NCI-H82 treated with DMSO at 0.1 percent for 48 hours (cell line): ENCODE data around the gene TUBAL3.

ENCODE experiments used
- DNase-seq: peaks from one replicate; lab custom pipeline; 2025; ENCODE audit not compliant: unreplicated experiment; lab: John Stamatoyannopoulos, UW

TUBAL3 gene

DNA sequence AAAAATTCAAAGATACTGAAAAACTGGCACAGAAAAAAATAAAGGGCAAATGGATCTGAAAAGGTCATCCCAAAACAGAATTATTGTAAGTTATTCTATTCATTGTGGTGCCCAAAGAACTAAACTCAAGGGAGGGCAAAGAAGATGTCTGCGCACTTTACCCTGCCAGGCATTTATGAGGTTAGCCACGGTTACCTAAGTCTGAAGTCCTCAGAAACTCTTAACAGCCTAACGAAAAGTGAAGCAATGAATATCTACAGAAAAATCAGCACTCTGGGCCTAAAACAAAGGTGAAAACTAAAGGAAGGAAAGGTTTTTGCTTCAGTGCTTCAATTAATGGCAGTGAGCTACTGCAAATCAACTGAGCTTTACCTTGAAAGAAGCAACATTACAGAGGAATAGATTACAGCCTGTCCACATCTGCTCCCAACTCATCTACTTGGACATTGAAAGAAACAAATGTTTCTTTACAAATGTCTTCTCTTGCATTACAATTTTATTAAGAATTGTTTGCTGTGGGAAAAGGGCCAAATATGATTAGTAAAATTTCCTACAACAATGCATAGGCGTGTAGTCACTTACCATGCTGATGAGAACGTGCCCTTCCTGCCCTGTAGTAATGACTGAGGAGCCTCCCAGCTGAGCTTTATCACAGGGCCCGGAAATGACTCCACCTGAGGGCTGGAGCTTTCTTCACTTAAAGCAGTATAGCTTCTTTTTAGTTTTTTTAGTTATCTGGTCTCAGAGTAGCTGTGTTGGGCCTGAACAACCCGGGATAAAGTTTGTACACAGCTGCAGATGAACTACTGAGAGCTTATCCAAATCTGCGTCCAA lies at the start of gene TUBAL3:
Gene TUBAL3, minus strand, starts transcription at position 621 of the 834 bp plus-strand sequence. Its CDS starts 36 bp downstream, at position 585.
- no peak for DNase-seq

DNA sequence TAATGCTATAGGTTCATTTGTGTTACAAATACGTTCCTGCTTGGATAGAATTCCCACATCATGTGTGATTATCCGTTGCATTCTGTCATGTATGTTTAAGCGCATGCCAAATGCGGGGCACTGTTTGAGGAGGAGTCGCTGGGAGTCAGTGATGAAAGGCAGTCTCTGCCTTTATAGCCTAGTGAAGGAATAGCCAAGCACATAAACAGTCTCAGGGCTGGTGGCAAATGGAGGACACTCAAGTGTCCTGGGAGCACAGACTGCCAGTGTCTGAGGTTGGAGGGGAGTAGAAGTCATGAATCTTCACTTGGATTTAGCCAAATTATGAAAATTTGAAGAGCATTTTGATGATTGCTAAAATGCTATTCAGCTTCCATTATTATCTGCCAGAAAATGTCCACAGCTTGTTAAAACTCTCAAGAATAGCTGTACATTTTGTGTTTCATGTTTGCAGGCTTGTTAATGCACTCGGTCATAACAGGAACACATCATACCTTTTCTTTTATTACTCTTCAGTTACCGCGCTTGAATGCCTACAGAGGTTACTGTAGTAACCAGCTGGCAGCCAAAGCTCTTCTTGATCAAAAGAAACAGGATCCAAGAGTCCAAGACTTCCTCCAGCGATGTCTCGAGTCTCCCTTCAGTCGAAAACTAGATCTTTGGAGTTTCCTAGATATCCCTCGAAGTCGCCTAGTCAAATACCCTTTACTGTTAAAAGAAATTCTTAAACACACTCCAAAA lies 49.3 kb upstream of the TUBAL3 start:
- no peak for DNase-seq

DNA sequence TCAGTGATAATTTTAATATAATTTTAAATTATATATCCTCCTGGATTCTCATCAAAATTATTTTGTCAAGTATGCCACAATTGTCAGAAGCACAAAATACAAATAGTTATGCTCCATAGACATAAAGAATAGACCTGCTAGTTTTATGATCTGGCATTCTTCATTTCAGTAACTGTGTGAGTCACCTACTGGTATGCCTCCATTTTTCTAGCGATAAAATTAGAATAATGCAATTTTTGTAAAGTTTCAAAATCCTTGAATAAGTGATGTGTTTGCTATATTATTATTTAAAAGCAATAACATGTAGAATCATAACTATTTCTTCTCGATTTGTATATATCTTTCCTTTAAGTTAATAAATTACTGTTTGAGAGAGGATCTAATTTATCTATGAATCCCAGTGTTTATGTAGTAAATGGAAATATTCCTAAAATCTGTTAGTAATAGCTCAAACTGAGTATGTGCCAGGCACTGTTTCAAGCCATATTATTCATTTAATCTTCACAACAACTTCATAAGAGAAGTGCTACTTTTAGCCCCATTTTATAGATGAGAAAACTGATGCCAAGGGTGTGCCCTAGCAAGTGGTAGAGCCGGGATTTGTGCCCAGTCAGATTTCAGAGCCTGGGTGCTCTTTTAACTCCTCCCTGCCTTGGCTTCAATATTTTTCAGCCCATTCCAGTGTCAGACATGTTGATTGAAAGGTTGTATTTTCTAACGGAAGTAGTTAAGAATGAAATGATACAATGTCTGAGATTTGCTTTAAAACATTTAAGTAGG lies 46.2 kb upstream of the TUBAL3 start:
- no peak for DNase-seq

DNA sequence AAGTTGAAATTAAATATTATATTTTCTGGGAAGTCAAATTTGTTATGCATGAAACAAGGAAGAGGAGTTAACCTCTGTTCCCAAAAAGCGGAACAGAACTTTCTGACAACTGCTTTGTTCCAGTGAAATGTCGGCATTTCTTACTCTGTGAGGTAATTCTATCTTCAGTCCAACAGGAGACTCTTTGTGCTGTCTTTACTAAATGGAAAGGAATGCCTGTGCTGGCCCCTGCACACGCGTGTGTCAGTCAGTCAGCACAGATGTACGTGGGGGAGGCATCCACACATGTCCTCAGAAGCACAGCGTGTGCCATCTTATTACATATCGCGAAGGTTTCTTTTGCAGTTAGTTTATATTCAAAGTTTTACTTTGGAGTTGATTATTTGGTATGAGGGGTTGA lies 45.2 kb upstream of the TUBAL3 start:
- no peak for DNase-seq

DNA sequence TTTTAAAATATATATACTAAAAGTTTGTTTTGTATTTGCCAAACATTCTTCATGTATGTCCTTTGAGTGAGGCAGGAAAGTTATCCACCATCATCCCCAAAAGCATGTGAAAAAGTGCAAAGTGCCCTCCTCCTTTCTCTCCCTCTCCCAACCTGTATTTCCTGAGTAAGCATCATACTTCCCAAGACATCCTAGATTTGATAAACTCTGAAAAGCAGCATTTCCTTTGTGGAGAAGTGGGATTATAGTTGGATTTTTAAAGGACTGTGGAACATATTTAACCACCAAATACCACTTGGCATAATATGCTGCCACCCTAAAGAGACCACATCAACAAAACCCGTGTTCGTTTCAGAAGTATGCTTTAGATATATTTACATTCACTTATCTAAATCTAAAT lies 44.6 kb upstream of the TUBAL3 start:
- DNase-seq = no peak

DNA sequence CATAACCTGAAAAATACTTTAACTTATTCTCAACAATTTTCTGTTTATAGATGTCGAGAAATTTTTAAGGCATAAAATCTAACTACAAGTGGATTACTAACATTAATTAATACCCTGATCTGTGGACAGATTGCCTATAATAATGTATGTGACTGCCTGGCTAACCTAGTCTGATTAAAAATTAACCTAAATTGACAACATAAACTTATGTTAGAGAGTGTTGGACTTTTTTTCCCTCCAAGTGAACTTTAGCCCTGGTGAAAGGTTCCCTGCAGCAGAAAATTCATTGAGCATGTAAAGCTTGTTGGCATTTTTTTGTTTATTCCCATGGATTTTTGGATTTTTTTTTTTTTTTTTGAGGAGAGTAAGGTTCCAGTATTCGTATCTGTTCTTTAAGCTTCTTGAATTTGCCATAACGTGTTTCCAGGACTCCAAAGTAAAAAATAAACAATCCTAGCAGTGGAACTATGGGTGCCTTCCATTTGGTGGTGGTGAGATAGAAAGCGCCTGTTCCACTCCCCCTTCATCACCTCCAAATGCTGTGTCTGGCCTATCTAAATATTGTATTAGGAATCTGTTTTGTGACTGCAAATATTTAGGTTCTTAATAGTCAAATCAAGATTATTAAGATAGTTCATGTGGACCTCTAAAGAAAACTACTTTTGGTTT lies 43.8 kb upstream of the TUBAL3 start:
- no peak for DNase-seq

DNA sequence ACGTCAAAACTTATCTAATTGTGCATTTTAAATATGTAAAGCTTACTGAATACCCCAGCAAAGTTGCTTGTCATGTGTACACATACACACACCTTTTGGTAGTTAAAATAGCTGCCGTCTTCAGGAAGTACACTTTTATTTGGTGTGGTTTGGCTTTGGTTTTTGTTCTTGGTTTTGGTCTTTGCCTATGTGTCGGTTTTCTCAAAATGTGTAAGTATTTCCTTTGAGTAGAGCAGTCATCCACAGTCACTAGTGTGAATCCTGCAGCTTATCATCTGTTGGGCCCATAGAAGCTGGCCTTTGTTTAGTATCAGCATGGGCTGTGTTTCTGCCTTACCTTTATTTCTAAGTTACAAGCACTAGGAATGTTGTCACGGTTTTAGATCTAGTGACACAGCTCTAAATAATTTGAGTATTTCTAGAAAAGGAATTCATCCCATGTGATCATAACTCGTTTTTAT lies 43.0 kb upstream of the TUBAL3 start:
- no peak for DNase-seq

DNA sequence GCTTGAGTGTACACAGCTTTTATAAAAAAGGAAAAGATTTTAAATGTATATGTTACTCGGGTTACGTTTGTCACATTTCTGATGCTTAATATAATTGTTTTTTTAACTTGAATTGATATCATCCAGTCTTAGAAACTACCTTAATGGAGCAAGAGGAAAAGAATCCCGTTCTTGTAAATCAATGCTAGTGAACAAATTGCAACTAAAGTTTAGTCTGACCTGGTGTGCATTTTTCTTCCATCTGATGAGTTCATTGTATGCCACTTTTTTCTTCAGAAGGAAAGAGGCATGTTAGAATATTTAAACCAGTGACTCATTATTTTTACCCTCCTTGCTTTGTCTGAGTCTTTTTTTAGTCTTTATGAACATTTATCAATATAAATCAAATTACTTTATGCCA lies 42.4 kb upstream of the TUBAL3 start:
- no peak for DNase-seq

DNA sequence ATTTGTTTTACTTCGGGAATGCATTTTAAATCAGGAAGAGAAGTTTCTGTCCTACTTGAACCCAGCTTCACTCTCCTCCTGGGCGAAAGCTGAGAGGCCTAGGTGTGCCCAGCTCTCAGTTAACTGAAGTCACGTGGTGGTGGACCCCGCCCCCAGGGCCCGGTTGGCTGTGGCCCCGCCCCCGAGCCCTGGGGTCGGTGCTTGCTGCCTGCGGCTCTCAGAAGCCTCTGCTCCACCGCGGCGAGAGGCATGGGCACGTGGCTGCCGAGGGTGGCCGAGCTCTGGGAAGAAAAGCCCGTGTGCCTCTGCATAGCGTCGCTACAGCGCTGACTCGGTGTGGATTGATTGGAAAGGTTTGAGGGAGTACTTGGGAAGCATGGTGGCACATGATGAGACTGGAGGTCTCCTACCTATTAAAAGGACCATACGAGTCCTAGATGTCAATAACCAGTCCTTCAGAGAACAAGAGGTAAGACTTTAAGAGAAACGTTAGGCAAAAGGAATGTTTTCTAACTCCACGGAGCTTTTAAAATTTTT lies 41.8 kb upstream of the TUBAL3 start:
- DNase-seq = peak; percentile 37

DNA sequence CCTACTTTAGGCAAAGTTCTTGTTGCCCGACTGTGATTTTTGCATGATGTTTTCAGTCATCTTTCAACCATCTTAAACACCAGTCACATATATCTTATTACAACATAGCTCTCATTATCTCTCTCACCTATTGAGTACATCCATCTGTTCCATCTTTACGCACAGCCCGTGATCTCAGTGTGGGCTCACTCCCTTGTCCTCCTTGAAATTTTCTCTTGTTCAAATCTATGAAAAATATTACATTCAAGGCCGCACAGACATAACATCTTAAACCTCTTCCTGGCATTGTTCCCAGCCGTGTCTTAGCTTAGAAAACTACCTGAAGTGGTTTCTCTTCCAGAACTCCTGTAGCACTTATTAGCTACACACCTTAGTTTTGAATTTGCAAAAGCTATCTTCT lies 40.4 kb upstream of the TUBAL3 start:
- no peak for DNase-seq

DNA sequence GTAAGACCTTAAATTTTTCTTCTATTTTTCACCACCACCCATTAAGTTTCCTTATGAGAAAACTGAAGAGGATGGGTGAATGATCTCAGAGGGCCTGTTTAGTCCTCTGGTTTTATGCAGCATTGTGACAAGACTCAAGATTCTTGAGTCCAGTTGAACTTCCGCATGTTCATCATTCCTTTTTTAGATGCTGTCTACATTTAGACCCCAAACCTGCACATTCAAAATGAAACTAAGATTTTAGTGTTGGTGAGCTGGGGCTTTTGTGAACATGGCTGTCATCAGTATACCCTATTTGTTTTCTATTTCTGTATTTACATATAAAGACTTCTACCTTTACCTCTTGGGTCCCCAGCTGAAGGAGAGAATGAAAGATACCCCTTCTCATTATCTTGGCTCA lies 38.8 kb upstream of the TUBAL3 start:
- DNase-seq = no peak

DNA sequence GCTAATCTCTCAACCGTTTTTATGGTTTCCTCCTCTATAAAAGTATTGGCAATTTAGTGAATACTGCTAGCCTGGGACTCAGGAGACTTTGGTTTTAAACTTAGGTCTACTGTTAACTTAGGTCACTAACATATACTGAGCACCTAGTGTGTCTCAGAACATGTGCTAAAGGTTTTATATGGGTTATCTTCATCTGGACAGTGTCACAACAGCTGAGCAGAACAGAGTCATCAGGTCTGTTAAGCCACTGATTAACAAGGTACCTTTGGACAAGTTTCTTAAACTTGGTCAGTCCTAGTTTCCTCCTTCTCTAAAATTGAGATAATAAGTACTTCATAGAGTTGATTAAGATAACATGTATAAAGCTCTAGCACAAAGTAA lies 38.4 kb upstream of the TUBAL3 start:
- DNase-seq = no peak

DNA sequence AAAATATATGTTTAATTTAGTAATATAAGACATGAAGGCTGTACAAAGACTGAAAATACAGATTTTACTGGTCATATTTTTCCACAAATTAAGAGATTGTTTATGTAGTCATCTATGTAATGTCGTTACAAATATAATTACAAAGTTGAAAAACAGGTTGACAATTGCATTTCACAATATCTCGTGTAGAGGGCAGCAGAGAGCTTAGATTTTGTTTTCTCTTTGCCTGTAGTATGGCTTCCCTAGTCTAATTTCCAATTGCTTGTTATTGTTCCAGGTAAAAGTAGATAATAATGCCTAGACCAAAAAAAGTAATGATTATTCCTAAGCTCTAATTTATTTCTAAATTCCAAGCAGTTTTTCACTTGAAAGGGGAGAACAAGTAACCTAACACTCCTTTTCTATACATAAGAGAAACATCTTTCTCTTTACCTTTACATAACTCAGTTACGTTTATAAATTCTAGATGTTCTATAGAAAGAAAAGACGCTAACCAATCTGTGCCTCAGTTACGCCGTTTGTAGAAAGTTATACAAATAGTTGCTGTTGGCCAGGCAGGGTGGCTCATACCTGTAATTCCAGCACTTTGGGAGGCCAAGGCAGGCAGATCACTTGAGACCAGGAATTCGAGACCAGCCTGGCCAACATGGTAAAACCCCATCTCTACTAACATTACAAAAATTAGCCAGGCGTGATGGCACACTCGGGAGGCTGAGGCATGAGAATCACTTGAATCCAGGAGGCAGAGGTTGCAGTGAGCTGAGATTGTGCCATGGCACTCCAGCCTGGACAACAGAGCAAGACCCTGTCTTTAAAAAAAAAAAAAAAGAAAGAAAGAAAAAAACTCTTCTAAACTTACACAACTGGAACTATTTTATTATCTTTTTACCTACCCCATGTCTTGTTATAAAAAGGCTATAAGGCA lies 37.7 kb upstream of the TUBAL3 start:
- DNase-seq = no peak

DNA sequence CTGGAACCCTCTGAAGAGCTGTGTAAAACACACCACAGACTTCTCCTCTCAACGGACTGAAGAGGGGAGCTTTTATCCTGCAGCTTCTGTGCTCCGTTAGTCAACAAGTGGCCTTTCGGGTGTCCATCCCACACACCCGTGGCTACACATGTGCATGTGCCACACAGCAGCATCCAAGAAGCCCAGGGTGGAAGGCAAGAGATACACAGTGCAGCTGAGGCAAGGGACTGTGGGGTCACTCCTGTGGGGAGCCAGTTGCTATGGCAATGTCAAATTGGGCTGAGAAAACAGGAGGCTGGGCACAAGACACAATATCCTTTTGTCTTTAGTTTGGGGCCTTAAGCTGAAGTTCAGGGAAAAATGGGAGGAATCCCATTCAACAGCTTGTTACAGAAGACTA lies 36.5 kb upstream of the TUBAL3 start:
- DNase-seq = no peak

DNA sequence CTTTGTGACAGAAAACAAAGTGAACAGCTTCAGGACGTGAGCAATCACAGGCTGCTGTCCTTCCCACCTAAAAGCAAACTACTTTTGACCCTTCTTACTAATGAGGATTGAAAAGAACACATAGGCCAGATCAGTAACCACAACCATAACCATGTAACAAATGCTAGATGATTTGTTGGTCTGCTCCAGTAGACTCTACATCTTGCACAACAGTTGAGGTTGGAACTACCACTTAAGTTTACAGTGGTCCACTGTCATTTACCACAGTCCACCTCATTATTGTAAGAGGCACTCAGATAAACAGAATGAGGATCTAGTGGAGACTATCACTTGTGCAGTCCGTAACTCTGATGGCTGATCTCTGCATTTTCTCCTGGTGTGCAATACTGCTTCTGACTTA lies 35.6 kb upstream of the TUBAL3 start:
- DNase-seq = no peak

DNA sequence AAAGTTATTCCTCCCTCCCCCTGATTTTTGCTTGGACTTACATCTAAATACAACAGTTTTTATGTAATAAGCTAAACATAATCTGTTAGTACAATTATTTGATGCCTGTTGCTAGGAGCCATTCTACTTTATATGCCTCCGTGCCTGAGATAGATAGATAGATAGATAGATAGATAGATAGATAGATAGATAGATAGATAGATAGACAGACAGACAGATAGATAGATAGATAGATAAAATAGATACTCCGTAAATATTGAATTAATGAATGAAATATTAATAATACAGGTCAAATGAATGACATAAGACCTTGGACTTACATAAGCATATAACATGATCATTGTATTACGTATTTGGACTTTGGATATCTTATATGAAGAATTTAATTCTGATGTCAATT lies 30.7 kb upstream of the TUBAL3 start:
- DNase-seq = no peak

DNA sequence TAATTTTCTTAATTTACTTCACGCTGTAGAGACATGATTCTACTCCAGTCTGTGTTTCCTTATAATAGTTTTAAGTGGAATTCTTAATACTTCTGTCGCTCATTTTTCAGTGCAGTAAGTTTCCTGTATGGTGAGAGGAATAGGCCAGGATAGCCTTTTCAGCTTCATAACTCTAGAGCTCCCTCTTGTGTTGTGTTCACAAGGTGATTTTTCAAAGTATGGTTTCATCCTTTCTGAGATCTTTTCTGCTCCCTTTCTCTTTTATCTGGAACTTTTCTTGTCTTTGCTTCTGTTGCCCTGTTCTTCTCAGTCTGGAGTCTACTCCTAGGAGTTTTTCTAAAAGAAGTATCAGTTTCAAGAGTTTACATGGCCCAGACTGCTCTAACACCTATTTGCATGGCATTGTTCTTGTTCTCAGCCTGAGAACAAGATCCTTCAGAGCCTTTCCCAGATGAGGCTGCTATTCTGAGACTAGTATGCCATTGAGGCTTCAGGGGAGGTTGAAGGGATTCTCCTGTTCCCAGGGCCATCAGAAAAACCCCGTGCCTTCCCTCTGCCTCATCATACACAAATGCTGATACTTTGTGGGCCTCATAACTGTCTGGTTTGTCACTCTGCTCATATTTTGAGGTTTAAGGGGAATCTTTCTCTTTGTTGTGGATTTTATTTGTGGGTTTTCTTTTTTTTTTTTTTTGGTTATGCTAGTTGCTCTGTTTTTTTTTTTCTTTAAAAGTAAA lies 29.6 kb upstream of the TUBAL3 start:
- no peak for DNase-seq

DNA sequence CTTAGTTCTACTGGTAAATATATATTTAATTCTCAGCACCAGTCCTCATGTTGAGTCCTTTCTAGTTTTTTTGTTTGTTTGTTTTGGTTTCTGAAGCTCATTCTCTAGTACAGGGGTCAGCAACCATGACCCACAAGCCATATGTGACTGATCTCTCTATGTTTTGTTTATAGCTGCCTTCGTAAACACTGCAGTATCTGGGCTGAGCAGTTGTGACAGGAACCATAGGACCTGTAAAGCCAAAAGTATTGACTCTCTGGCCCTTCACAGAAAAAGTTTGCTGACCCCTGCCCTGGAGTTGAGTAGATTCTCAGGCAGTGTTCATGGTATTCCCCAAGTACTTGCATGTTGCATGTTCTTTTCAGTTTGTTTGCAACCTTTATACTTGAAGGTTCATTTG lies 28.6 kb upstream of the TUBAL3 start:
- DNase-seq = no peak

DNA sequence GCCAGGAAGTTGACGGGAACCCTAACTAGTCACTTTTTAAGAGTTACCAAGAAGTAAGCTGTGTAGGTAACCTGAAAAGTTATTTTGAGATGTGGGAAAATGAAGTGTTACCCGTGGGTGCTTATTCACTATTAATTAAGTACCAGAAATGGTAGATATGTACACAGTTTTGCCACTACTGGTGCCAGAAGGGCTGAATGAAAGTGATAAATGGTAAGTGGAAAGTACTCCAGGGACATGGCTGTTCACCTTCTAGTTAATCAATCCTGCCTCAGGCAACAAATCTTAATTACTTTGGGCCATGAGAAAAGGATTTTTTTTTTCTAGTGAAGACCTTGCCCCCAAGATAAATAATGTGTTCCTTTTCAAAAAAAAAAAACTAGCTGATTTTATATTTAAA lies 23.5 kb upstream of the TUBAL3 start:
- DNase-seq = no peak
